GM12891 (cell line): ENCODE results near the gene DNAJC15.

Source experiments
- DNase-seq: peaks from one replicate; pipeline ENCODE4 v3.0.0; 2011; ENCODE audit warnings: low spot score; ENCODE audit not compliant: insufficient read length
- FAIRE-seq: peaks from 2 replicates; lab custom pipeline; 2011; peaks lifted over from hg19 to GRCh38; lab: Jason Lieb, UNC
- PAX5 ChIP-seq: IDR thresholded peaks from 2 replicates; pipeline ENCODE4 v1.6.1; 2011; ENCODE audit warnings: low read length, moderate library complexity, mild to moderate bottlenecking; ENCODE audit not compliant: insufficient read depth, severe bottlenecking
- POLR2A ChIP-seq: IDR thresholded peaks from 2 replicates; pipeline ENCODE4 v1.6.1; 2011; ENCODE audit warnings: low read depth, low read length, control low read depth
- POLR2AphosphoS5 ChIP-seq: IDR thresholded peaks from 2 replicates; pipeline ENCODE4 v1.6.1; 2011; ENCODE audit warnings: low read depth, low read length, control low read depth
- POU2F2 ChIP-seq: IDR thresholded peaks from 2 replicates; pipeline ENCODE4 v1.6.1; 2011; ENCODE audit warnings: low read depth, mild to moderate bottlenecking, control low read depth, low read length, moderate library complexity
- SPI1 ChIP-seq: IDR thresholded peaks from 2 replicates; pipeline ENCODE4 v1.6.1; 2011; ENCODE audit warnings: low read depth, low read length, control low read depth
- TAF1 ChIP-seq: IDR thresholded peaks from 2 replicates; pipeline ENCODE4 v1.6.1; 2011; ENCODE audit warnings: low read depth, low read length, control low read depth

The DNAJC15 gene

DNA sequence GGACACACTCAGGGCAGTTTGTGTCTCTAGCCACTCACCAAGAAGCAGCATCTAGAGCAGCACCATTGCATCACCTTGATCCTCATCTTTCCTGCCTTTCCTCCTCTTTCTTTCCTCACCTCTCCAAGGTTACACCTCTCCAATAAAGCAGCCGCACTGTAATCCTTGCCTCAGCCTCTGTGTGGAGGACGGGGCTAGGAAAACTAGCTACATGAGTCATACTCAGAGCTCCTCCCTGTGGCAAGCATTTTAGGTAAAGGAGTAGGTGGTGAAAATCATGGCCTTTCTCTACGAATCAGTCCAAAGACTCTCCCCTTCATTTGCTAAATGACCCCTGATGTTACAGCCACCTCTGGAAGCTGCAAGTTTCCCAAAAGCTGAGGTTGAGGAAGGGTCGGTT is 108.9 kb downstream of the DNAJC15 start:
- peak; percentile 40 for FAIRE-seq
- no peak for DNase-seq
- TF ChIP-seq SPI1 (no peak), PAX5 (no peak), POU2F2 (no peak), POLR2A (no peak), TAF1 (no peak), POLR2AphosphoS5 (no peak)

DNA sequence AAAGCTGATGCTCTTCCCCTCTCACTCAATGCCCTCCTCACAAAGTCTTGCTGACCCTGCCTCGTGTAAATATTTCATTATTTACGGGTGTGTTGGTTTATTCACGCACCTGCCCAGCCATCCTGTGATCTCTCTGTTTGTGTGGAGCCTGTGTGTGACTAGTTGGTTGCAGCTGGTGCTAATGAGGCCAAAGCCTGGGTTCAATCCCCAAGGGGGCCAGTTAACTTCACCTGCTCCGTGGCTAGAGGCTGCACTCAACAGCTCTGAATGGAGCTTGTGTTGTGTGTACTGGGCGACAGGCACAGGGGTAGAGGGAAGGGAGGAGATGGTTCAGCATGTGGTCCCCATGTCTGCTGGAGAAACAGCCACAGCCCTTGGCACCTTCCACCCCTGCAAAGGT is 109.5 kb downstream of the DNAJC15 start:
- TF ChIP-seq POLR2AphosphoS5 (no peak), SPI1 (no peak), PAX5 (no peak), TAF1 (no peak), POLR2A (no peak), POU2F2 (no peak)
- no peak for FAIRE-seq
- no peak for DNase-seq

DNA sequence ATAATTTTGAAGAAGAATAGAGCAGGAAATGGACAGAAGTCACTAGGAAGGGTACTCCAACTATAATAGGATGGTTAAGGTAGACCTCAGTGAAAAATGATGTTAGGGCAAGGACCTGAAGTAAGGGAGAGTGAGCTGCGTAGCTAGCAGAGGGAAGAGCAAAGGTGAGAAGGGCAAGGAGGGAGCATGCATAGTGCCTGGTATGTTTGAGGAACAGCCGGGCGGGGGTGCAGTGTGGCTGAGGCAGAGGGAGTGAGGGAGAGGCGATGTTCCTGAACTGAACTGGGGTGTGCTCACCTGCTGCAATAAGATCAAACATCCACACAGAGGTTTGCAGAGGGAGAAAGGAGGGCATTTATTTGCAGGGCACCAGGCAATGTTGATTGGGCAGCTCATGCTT is 110.4 kb downstream of the DNAJC15 start:
- TF ChIP-seq POU2F2 (no peak), TAF1 (no peak), SPI1 (no peak), POLR2A (no peak), PAX5 (no peak), POLR2AphosphoS5 (no peak)
- FAIRE-seq (no peak), DNase-seq (no peak)

DNA sequence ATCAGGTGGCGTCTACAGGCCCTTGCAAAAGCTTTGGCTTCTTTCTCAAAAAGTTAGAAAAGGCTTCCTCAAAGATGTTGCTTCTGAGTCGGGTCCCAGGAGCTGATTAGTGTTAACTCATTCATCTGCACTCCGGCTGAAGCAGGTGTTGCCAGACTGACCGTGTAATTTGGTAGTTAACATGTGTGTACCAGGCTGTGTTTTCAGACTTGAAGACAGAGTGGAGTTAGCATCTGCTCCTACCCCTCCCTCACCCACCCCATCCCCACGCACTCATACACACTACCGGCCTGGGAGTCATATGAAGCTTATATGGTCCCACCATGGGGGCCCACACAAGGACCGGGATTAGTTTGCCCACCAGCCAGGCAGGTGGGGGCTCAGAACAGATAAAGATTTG is 111.5 kb downstream of the DNAJC15 start:
- TF ChIP-seq TAF1 (no peak), PAX5 (no peak), POLR2AphosphoS5 (no peak), POLR2A (no peak)
- FAIRE-seq (no peak), DNase-seq (no peak)

DNA sequence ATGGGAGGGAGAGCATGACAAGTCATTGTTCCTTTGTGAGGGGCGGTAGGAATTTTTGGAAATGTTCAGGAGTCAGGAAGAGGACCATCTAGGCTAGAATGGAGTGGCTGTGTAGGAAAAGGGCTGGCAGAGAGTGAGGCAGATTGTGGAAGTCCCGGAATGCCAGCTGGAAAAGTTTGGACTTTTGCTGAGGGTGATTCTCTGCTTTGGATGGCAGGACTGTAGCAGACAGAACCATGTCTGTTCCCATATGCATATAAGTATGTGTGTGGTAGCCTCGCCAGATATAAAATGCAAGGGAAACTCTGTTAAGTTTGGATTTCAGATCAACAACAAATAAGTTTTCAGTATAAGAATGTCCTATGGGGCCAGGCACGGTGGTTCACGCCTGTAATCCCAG is 112.1 kb downstream of the DNAJC15 start:
- TF ChIP-seq POU2F2 (no peak), PAX5 (no peak), POLR2A (no peak), TAF1 (no peak), POLR2AphosphoS5 (no peak), SPI1 (no peak)

DNA sequence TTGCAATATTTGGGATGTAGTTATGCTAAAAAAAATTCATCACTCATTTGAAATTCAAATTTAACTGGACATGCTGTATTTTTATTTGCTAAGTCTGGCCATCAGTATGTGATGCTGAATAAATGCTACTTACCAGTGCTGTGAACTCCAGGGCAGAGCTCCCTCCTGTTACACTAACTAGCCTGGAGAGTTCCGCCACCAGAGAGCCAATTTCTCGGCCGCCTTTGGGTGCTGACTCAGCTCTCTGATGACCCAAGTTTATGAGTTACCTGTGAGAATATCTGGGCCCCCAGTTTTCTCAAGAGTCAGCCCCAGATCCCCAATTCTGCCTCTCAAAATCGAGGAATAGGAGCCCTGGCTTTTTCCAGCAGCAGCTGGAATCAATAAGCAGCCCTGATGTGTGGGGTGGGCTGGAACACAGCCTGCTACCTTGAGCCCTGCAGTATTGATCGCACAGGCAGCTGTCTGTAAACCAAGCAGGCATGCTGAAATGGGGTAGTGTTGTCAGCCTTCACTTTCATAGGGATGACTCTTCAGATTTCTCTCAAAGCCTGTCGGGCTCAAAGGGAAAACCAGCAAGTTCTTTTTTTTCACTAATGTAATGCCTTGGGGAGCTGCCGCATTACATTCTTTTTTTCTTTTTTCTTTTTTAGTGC is 113.7 kb downstream of the DNAJC15 start:
- DNase-seq (no peak), FAIRE-seq (peak; percentile 33)
- TF ChIP-seq TAF1 (no peak), PAX5 (no peak), POLR2A (no peak), POLR2AphosphoS5 (no peak), POU2F2 (no peak), SPI1 (no peak)

More for the DNA sequence above, 112.1 kb downstream of the DNAJC15 start:
- FAIRE-seq (no peak), DNase-seq (no peak)

DNA sequence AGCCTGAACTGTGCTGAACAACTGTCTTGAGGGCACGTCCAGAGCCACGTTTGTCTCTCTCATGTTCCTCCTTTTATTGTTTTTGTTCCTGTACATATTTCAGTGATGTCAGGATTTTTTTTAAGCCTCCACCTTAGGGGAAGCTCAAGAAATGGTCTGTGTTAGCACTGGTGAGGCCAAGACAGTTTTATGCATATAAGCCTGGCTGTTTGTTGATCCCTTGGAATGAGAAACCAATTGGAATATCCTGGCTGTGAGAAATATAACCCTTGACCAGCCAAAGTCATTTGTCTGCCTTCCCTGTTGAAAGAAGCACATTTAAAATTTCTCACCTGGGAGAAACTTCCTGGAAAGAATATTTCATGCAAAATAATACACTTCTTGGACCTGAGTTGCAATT is 115.8 kb downstream of the DNAJC15 start:
- TF ChIP-seq SPI1 = no peak
- TF ChIP-seq POLR2A = no peak
- TF ChIP-seq TAF1 = no peak
- TF ChIP-seq POU2F2 = no peak
- no peak for TF ChIP-seq PAX5
- TF ChIP-seq POLR2AphosphoS5 = no peak
- no peak for DNase-seq
- no peak for FAIRE-seq

DNA sequence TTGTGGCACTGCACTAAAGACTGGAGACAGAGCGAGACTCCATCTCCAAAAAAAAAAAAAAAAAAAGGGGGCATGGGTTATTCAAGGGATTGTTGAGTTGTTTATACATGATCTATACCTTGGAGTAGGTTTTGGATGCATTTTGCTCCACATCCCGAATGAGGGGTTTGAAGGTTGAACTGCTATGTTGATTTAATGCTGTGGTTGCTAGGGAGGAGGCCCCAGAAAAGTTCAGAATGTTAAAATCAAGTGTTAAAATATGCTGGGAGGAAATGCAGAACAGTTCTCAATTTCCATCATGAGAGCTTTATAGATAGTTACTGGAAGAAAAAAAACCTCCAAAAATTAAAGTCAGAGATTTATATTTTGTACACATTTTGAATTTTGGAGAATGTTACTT is 116.5 kb downstream of the DNAJC15 start:
- no peak for FAIRE-seq
- no peak for DNase-seq
- TF ChIP-seq POLR2A = no peak
- no peak for TF ChIP-seq TAF1
- TF ChIP-seq SPI1 = no peak
- no peak for TF ChIP-seq PAX5
- TF ChIP-seq POLR2AphosphoS5 = no peak
- no peak for TF ChIP-seq POU2F2

DNA sequence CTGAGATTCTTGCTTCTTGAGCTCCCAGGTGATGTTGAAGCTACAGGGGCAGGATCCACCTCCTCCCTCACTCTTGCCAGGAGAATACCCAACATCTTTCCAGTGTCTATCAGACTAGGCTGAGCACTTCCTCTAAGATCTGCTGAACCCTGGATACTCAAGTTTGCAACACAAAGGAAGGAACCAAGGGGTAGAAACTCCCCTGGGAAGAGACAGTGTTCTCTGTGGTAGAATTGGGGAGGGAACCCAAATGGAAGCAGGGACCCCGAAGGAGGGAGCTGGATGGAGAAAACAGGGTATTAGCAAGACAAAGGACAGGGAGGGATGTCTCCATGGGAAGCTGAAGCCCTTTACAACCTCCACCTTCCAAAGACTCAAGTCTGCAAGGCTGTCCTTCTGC is 117.6 kb downstream of the DNAJC15 start:
- TF ChIP-seq POLR2AphosphoS5 (no peak), TAF1 (no peak), PAX5 (no peak), SPI1 (no peak), POU2F2 (no peak), POLR2A (no peak)
- no peak for DNase-seq
- FAIRE-seq = no peak
